Stimulated activated CD8-positive, alpha-beta memory T cell treated with anti-CD3 and anti-CD28 coated beads, Interleukin-4, amount 100 ng/mL, for 4 hours (primary cell): ENCODE measurements around the gene GOLPH3L.
"Not testable (repeated sequence)": the region's sequence is repeated elsewhere in the genome, so short reads cannot be mapped to it uniquely, and the experiment has no call there.

Experiments used
- DNase-seq, 2 donors: peaks; one replicate each; pipeline ENCODE4 v3.0.0-alpha.2; 2020; ENCODE audit warnings: low read depth in 2 of 2, low spot score in 1 of 2

GOLPH3L gene

DNA sequence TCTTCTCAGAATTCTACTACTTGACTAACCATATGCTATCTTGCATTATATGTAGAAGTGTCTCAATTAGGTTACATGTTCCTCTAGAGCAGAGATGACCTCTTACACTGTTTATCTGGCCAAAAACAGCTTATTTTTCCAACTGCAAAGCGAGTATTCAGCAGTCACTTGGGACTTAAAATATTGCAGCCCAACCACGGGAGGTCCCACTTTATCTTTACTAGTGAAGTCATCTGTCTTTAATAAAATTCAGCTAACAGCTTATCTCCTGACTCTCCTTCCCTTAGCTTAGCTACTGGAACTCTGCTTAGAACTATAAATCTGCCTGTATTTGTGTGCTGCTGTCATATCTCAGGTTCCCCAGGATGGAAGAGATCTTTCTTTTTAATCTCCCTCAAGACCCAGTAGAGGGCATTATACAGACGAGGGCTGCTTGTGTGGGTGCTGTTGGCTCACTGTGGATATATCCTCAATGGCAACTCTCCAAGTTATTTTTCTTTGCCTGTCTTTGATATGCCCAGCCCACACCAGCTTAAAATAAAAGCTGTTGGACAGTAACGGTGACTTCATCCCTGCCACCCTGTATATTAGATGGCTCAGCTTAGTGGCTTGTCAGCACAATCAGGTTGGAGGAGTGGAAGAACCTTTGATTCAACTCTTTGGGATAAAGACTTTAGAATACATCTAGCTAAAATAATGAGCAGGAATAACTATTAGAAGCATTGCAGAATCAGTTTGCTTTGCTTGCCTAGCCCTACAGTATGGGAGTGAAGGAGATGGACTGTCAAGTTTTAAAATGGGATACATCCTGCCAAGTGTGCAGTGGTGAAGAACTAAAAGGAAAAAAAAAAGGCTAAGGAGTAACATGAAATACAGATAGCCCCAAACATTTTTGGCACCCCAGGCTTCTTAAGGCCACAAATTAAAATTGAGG lies 77.1 kb downstream of the GOLPH3L start:
- no peak for DNase-seq

DNA sequence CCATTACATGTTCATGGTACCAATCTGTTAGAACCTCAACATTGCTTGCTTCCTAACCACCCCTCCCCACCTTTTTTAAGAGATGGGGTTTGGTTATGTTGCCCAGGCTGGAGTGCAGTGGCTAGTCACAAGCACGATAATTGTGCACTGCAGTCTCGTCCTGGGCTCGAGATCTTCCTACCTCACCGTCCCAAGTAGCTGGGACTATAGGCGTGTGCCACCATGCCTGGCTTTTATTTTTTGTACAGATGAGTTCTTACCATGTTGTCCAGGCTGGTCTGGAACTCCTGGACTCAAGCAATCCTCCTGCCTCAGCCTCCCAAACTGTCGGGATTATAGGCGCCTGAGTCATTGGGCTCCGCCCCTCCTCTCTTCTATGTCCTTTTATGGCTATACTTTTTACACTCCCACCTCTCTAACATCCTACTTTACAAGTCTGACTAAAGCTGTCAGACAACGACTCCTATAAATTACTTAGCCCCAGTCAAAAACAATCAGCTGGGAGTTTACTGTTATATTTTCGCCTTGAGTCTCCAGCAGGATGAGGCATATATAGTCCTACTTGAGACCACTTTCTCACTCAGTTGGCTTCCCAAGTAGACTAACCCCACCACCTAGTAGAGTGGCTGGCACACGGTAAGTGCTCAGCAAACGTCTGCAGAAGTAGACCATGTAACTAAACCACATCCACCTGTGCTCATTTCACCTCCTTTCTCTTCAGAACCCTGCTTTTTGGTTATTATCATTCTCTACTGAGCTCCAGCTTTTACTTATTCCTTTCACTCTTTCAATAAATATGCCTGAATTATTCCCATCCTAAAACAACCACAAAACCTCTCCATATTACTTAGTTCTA lies 81.4 kb downstream of the GOLPH3L start:
- DNase-seq, result no peak

- DNase-seq, result peak in 1 of 2 donors; percentile 35
Measured at GRCh38 chr1:150613061-150613920, 83.7 kb downstream of the GOLPH3L start.

DNA sequence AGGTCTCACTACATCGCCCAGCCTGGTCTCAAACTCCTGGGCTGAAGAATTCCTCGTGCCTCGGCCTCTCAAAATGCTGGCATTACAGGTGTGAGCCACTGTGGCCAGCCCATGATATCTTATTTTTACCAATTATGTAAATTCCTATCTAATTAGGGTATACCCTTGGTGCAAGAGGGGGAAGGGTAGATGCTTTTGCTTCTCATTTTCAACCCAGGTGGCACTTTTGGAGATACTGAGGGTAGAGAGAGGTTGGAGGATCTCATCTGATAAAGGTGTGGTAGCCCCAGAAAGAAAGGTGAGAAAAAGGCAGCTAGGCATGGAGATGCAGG lies 85.0 kb downstream of the GOLPH3L start:
- DNase-seq, result no peak

DNA sequence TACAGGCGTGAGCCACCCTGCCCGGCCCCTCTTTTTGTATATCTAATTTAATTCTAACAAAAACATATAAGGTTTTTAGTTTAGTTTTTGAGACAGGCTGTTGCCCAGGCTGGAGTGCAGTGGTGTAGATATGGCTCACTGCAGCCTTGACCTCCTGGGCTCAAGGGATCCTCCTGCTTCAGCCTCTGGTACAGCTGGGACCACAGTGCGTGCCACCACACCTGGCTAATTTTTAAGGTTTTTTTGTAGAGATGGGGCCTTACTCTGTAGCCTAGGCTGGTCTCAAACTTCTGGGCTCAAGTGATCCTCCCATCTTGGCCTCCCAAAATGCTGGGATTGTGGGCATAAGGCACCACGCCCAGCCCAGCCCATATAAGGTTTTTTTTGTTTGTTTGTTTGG lies 86.4 kb downstream of the GOLPH3L start:
- no peak for DNase-seq

DNA sequence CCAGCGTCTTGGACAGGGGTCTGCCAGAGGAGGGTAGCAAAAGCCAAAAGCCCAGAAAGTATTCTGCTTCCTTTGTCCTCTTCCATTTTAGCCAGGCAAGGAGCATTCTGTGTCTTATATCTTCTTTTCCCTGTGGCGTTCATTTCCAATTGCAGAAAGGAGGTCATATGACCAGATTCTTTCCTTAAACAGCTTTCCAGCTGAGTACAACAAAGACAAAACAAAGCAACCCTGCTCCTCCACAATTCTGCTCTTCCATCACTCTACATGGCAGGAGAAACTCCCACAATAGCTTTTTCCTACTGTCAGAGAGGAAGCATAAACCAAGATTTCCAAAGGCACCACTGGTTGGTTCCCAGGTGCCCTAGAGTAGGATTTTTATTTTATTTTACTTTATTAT lies 87.2 kb downstream of the GOLPH3L start:
- DNase-seq, result no peak

GRCh38 chr1:150606463-150607142 lies 90.4 kb downstream of the GOLPH3L start:
- DNase-seq, result no peak

DNA sequence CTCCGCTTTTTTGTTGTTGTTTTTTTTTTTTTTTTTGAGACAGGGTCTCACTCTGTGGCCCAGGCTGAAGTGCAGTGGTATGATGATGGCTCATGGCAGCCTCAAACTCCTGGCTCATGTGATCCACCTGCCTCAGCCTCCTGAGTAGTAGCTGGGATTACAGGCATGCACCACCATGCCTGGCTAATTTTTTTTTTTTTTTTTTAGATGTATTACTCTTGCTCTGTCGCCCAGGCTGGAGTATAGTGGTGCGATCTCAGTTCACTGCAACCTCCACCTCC lies 91.6 kb downstream of the GOLPH3L start:
- DNase-seq, result not testable (repeated sequence)

DNA sequence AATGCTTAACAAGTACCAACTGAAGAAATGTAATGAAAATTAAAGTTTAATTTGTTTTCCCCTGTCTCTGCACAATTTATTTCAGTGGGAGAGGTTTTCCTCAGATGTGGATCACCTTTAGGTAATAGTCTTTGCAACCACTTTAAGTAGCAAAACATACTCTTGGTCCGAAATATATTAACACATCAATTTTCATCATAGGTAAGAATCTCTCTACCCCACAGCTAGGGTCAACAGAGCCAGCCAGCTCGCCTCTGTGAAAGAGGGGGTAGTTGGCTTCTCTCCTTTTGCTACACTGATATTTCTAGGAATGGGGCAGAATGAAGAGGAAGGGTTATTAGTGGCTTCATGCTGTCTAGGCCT lies 92.7 kb downstream of the GOLPH3L start:
- no peak for DNase-seq

DNA sequence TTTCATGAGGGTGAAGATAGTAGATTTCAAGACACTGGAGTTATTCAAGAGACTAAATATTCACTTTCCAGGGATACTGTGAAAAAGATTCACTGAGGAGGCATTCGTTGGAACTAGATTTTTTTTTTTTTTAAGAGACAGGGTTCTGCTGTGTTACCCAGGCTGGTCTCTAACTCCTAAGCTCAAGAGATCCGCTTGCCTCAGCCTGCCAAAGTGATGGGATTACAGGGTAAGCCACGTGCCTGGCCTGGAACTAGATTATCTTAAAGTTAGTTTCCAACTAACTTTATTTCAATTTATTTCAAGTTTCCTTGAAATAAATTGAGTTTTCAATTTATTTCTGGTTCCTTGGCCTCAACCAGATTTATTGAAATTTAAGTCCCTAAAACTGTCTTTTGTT lies 93.2 kb downstream of the GOLPH3L start:
- no peak for DNase-seq

GRCh38 chr1:150602372-150602771 lies 94.6 kb downstream of the GOLPH3L start:
- not testable (repeated sequence) for DNase-seq

GRCh38 chr1:150601540-150601939 lies 95.4 kb downstream of the GOLPH3L start:
- DNase-seq, result no peak

- DNase-seq, result not testable (repeated sequence)
Measured at GRCh38 chr1:150598346-150598745, 98.6 kb downstream of the GOLPH3L start.

DNA sequence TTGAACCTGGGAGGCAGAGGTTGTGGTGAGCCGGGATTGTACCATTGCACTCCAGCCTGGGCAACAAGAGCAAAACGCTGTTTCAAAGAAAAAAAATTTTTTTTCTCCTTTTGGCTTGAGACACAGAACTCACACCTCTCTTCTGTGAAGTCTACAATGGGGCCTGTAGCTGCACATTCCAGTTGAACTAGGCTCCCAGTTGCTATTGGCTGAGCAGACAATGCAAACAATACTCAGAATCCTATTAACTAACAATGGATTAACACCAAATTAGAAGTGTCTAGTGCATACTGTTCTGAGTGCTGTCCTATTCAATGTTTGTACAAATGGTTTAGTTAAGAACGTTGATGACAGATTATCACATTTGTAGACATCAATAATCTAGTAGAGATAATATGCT lies 100.0 kb downstream of the GOLPH3L start:
- no peak for DNase-seq
